ENCODE data around the gene KIFAP3.
"Not testable (repeated sequence)": the region's sequence is repeated elsewhere in the genome, so short reads cannot be mapped to it uniquely, and the experiment has no call there.

KIFAP3 gene

GRCh38 chr1:169890761-169891538, 183.5 kb downstream of the KIFAP3 start:
- DNase-seq (ENCODE audit: low read depth, low spot score) = no peak

GRCh38 chr1:169889871-169890270, 184.6 kb downstream of the KIFAP3 start:
- no peak for DNase-seq (ENCODE audit: low read depth, low spot score)

GRCh38 chr1:169886931-169887330, 187.6 kb downstream of the KIFAP3 start:
- no peak for DNase-seq (ENCODE audit: low read depth, low spot score)

- DNase-seq (ENCODE audit: low read depth, low spot score) = no peak
Measured at GRCh38 chr1:169886422-169886821, 188.1 kb downstream of the KIFAP3 start.

GRCh38 chr1:169885207-169885606, 189.3 kb downstream of the KIFAP3 start:
- DNase-seq (ENCODE audit: low read depth, low spot score) = no peak

GRCh38 chr1:169884634-169885033, 189.9 kb downstream of the KIFAP3 start:
- DNase-seq (ENCODE audit: low read depth, low spot score) = no peak

GRCh38 chr1:169882039-169882511, 192.4 kb downstream of the KIFAP3 start:
- no peak for DNase-seq (ENCODE audit: low read depth, low spot score)

GRCh38 chr1:169879034-169879840, 195.3 kb downstream of the KIFAP3 start:
- DNase-seq (ENCODE audit: low read depth, low spot score) = peak; percentile 46

- no peak for DNase-seq (ENCODE audit: low read depth, low spot score)
Measured at GRCh38 chr1:169878498-169878897, 196.0 kb downstream of the KIFAP3 start.

- DNase-seq (ENCODE audit: low read depth, low spot score) = no peak
Measured at GRCh38 chr1:169877800-169878491, 196.5 kb downstream of the KIFAP3 start.

- DNase-seq (ENCODE audit: low read depth, low spot score) = peak; percentile 74
Measured at GRCh38 chr1:169874229-169874628, 200.3 kb downstream of the KIFAP3 start.

- DNase-seq (ENCODE audit: low read depth, low spot score) = no peak
Measured at GRCh38 chr1:169873582-169874199, 200.8 kb downstream of the KIFAP3 start.

- DNase-seq (ENCODE audit: low read depth, low spot score) = no peak
Measured at GRCh38 chr1:169872906-169873305, 201.6 kb downstream of the KIFAP3 start.

- DNase-seq (ENCODE audit: low read depth, low spot score) = not testable (repeated sequence)
Measured at GRCh38 chr1:169871988-169872387, 202.5 kb downstream of the KIFAP3 start.
